Testis (tissue), 3 donors: ENCODE results near the gene SYDE2. TPM values are rescaled to one million over a fixed set of nuclear protein-coding genes. Genes with fewer than 3 reads are reported as not detected.
"Not testable (repeated sequence)": the region's sequence is repeated elsewhere in the genome, so short reads cannot be mapped to it uniquely, and the experiment has no call there.

ENCODE experiments used
- DNase-seq: peaks from one replicate; pipeline ENCODE4 v3.0.0-alpha.2; 2019
- H3K27ac ChIP-seq, 2 donors: fragments of 200-600 bp; sonication (generic); one replicate each; pipeline ENCODE4 v1.5.1; 2019
- H3K27me3 ChIP-seq: fragments of 200-600 bp; sonication (generic); one replicate; pipeline ENCODE4 v1.5.1; 2019
- H3K36me3 ChIP-seq: fragments of 200-600 bp; sonication (generic); one replicate; pipeline ENCODE4 v1.5.1; 2017; ENCODE audit warnings: low read depth; ENCODE audit errors: missing control alignments
- H3K4me1 ChIP-seq: fragments of 200-600 bp; sonication (generic); one replicate; pipeline ENCODE4 v1.5.1; 2019
- H3K4me3 ChIP-seq, 2 donors: fragments of 200-600 bp; sonication (generic); one replicate each; pipeline ENCODE4 v1.5.1; 2017 to 2019
- H3K9me3 ChIP-seq: fragments of 200-600 bp; sonication (generic); one replicate; pipeline ENCODE4 v1.5.1; 2017
- CTCF ChIP-seq, 3 experiments: fragments of 450-650 bp in 2 of 3; fragments of 200-600 bp in 1 of 3; sonication (generic) in 1 of 3; IDR thresholded peaks; one replicate each; pipeline ENCODE4 v1.5.1; 2016 to 2019; ENCODE audit warnings: antibody characterized with exemption in 3 of 3, mild to moderate bottlenecking in 2 of 3, moderate library complexity in 1 of 3
- POLR2A ChIP-seq: fragments of 450-650 bp; IDR thresholded peaks from one replicate; pipeline ENCODE4 v1.6.1; 2017; ENCODE audit warnings: antibody characterized with exemption, mild to moderate bottlenecking, moderate library complexity
- WGBS, 2 donors: methylation state at CpG; one replicate each; pipeline ENCODE4 v1.1.5; 2018; 5-methylcytosine and 5-hydroxymethylcytosine counted together
- intact Hi-C: fragments of 100-400 bp; cut with DNase I; formaldehyde crosslinking; loops from one replicate; pipeline ENCODE4 v1.15.1; 2023; ENCODE audit warnings: low total_unique reads
- polyA plus RNA-seq: library from polyadenylated mRNA; stranded (reverse); fragments of 350-450 nt; fragmentation: Illumina TruSeq; extraction: RNeasy Lipid Tissue Mini Kit (QIAGEN cat#74804); gene quantifications from one replicate; pipeline ENCODE4 v1.2.3, GENCODE V29; 2014; ENCODE audit warnings: low read depth, low replicate concordance; ENCODE audit not compliant: insufficient read depth
- total RNA-seq, 2 donors: library from RNA; depleted of rRNA; stranded (reverse); fragments of >200 nt; gene quantifications; one replicate each; pipeline ENCODE4 v1.2.3, GENCODE V29; 2016

Gene SYDE2
- total and polyA plus RNA-seq, 3 donors from 2014 or later, result 3.7 to 10.2 (median 8.8) TPM

- WGBS, 2 donors, result 37 to 48% methylated on average over 2 of the region's 2 CpGs
- no peak overlapping the region for H3K27ac ChIP-seq
These were observed 2.0 kb downstream of the SYDE2 start for GRCh38 chr1:85198864-85199263.

GRCh38 chr1:85196358-85196757 is 4.5 kb downstream of the SYDE2 start:
- no peaks in the 10 kb centered on the region for H3K4me1 ChIP-seq
- TF ChIP-seq POLR2A (no peak), CTCF (IDR thresholded peaks at IDR 0.05) (no peak)

More at GRCh38 chr1:85198864-85199263, 2.0 kb downstream of the SYDE2 start:
- no peaks in the 10 kb centered on the region for H3K27me3 ChIP-seq
- H3K9me3 ChIP-seq, result no peaks in the 10 kb centered on the region
- TF ChIP-seq POLR2A, result no peak
- TF ChIP-seq CTCF (IDR thresholded peaks at IDR 0.05), result no peak
- no peak overlapping the region for H3K4me3 ChIP-seq
- no peaks in the 10 kb centered on the region for H3K4me1 ChIP-seq
- DNase-seq, result no peak
- no peaks in the 10 kb centered on the region for H3K36me3 ChIP-seq
- intact Hi-C loops, result no loop called here

GRCh38 chr1:85195703-85196102 is 5.1 kb downstream of the SYDE2 start:
- no peak for TF ChIP-seq CTCF (IDR thresholded peaks at IDR 0.05)
- TF ChIP-seq POLR2A, result no peak
- no peaks in the 10 kb centered on the region for H3K4me1 ChIP-seq
- DNase-seq, result no peak
- H3K36me3 ChIP-seq, result no peaks in the 10 kb centered on the region
- no peaks in the 10 kb centered on the region for H3K27me3 ChIP-seq
- WGBS, 2 donors, result 61 to 73% methylated on average over 2 of the region's 2 CpGs
- no peaks in the 10 kb centered on the region for H3K9me3 ChIP-seq
- no peak overlapping the region for H3K27ac ChIP-seq
- intact Hi-C loops, result no loop called here
- no peak overlapping the region for H3K4me3 ChIP-seq

More at GRCh38 chr1:85196358-85196757, 4.5 kb downstream of the SYDE2 start:
- Histone ChIP-seq H3K27ac (no peak overlapping the region), H3K36me3 (no peaks in the 10 kb centered on the region), H3K27me3 (no peaks in the 10 kb centered on the region), H3K4me3 (no peak overlapping the region), H3K9me3 (no peaks in the 10 kb centered on the region)
- no peak for DNase-seq
- intact Hi-C loops, result no loop called here

- H3K9me3 ChIP-seq, H3K36me3 ChIP-seq, intact Hi-C loops, H3K4me1 ChIP-seq, H3K27me3 ChIP-seq, H3K4me3 ChIP-seq, DNase-seq, H3K27ac ChIP-seq: not testable (repeated sequence)
These were observed 8.7 kb downstream of the SYDE2 start for GRCh38 chr1:85192129-85192528.

GRCh38 chr1:85189120-85189519 is 11.7 kb downstream of the SYDE2 start:
- Histone ChIP-seq H3K4me3 (no peak overlapping the region), H3K9me3 (no peaks in the 10 kb centered on the region), H3K4me1 (no peaks in the 10 kb centered on the region), H3K36me3 (no peaks in the 10 kb centered on the region), H3K27ac (no peak overlapping the region), H3K27me3 (no peaks in the 10 kb centered on the region)
- DNase-seq, result no peak
- TF ChIP-seq CTCF (IDR thresholded peaks at IDR 0.05) (no peak), POLR2A (no peak)
- 88 to 90% methylated on average over 1 of the region's 1 CpG for WGBS, 2 donors
- intact Hi-C loops, result no loop called here
